ENCODE data around the gene LRRC25. TPM values are rescaled to one million over a fixed set of nuclear protein-coding genes. Genes with fewer than 3 reads are reported as not detected.

The LRRC25 gene
- total RNA-seq (2012; rRNA removed) (not detected in 2 replicates), polyA plus RNA-seq (2012; rRNA removed) (0.03 TPM in 1 of 2 replicates, not detected in the other), Bru-seq, nascent RNA (percentile 13 among the genes with signal in this experiment), BruChase-seq, experiment 1, labeled RNA remaining after a 6-hour chase (percentile 26 among the genes with signal in this experiment), BruChase-seq, experiment 2, labeled RNA remaining after a 2-hour chase (percentile 10 among the genes with signal in this experiment)
- 0.08 and 0.09 TPM in 2 replicates for polyA plus RNA-seq (2012; cell fraction: cytosol; rRNA removed)
- polyA plus RNA-seq (2012; cell fraction: nucleus; rRNA removed; ENCODE audit: low replicate concordance), result 0.08 TPM in 1 of 2 replicates, not detected in the other
- long read RNA-seq, result 0 reads

DNA sequence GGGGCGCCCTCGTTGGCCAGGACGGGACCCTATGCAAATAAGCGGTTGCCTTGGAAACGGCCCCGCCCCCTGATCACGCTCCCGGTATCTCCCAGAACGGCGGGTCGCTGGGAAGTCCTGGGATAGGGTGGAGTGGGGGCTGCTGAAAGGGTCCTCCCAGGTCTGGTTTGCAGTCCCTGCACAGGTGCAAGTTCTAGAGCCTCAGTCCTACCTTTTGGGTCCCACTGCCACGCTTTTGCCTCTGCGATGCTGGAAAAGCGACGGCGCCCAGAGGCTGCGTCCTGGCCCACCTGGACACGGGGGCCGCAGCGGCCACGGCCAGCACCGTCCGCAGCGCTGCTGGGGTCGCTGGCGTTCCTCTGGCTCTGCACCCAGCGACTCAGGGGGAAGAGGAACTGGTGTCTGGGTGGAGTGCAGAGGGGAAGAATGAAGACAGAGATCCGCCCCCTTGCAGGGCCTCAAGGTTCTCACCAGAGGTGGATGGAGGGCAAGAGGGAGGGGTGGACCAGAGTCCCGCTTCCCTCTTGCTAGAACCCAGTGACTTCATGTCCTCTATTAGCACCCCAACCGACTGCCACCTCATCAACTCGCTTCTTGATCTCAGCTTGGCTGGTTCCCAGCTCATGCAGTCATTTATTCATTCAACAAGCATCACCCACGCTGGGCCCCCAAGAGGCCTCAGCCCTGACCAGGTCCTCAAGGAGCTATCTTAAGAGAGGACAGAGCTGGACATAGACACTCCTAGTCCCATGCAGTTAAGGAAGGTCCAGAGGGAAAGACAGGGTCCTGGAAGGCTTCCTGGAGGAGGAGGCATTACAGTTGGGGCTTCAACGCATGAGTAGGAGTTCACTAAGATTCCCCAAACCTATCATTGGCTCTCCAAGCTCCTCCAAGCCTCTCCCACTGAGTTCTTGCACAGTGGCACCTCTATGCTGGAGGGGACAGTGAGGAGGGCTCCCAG is at the start of gene LRRC25:
Gene LRRC25 (minus strand): TSS at position 381 of the 961 bp plus-strand sequence. CDS start 659 bp downstream, outside the sequence.
- Histone ChIP-seq H3K27ac (ENCODE audit: insufficient read depth, low read length) (peak within 1 kb of the TSS; percentile 16; the same call in 1 of the 2 replicates), H2BK15ac (ENCODE audit: low read depth, low read length) (peak within 1 kb of the TSS; percentile 81; the same call in 1 of the 3 replicates), H3K36me3 (ENCODE audit: control insufficient read depth, insufficient read depth, low read length) (no peaks in the 10 kb centered on the region), H3K9ac (ENCODE audit: low read depth, low read length) (no peak within 1 kb of the TSS), H3K27me3 (ENCODE audit: control insufficient read depth, insufficient read depth, low read length) (no peaks in the 10 kb centered on the region), H3K4me2 (ENCODE audit: low read depth, low read length) (no peak within 1 kb of the TSS), H3K18ac (ENCODE audit: low read depth, low read length) (no peak within 1 kb of the TSS; the same call in 1 of the 2 replicates), H3K4ac (ENCODE audit: low read depth, low read length) (peak within 1 kb of the TSS; percentile 55), H2BK5ac (ENCODE audit: low read depth, low read length, poor library complexity, severe bottlenecking) (peak within 1 kb of the TSS; percentile 18), H3K4me3 (ENCODE audit: insufficient read depth, low read depth, low read length) (no peak within 1 kb of the TSS), H2AFZ (replicated peaks; ENCODE audit: low read length, poor library complexity) (peak within 1 kb of the TSS; percentile 47), H3K14ac (replicated peaks; ENCODE audit: low read depth, low read length) (peak within 1 kb of the TSS; percentile 36; the same call in 1 of the 2 replicates), H4K20me1 (ENCODE audit: insufficient read depth, low read length) (no peaks in the 10 kb centered on the region), H3K9me1 (ENCODE audit: insufficient read depth, low read length) (peaks cover 6% of the 10 kb centered on the region; the same call in 1 of the 2 replicates), H3K79me1 (ENCODE audit: low read depth in 1 of 2, low read length in 2 of 2) (no peaks in the 10 kb centered on the region), H4K8ac (ENCODE audit: low read depth in 2 of 2, low read length in 2 of 2) (peak within 1 kb of the TSS in 1 of 2 experiments; percentile 67; a peak in 1 of 4 replicates), H3K9me3 (ENCODE audit: control insufficient read depth, insufficient read depth, low read length) (no peaks in the 10 kb centered on the region), H2BK20ac (ENCODE audit: low read depth, low read length) (peak within 1 kb of the TSS; percentile 76), H3K56ac (ENCODE audit: extremely low read depth, insufficient read depth, low read length) (no peak within 1 kb of the TSS; the same call in 1 of the 2 replicates), H2AK5ac (ENCODE audit: low read depth, low read length) (peak within 1 kb of the TSS; percentile 84), H3K23ac (ENCODE audit: low read depth, low read length) (no peak within 1 kb of the TSS), H3K4me1 (ENCODE audit: control insufficient read depth, insufficient read depth, low read length) (peaks cover 22% of the 10 kb centered on the region), H4K5ac (ENCODE audit: low read depth, low read length) (peak within 1 kb of the TSS; percentile 12), H2AK9ac (replicated peaks; ENCODE audit: low read depth, low read length, poor library complexity) (peak within 1 kb of the TSS; percentile 52), H4K91ac (ENCODE audit: insufficient read depth, low read depth, low read length) (peak within 1 kb of the TSS; percentile 68), H2BK120ac (ENCODE audit: low read depth, low read length) (peak within 1 kb of the TSS; percentile 42)
- in situ Hi-C loops (cut with MboI; ENCODE audit: low sequenced_read_pairs), result no loop called here
- ATAC-seq (ENCODE audit: low read depth) (no peak), DNase-seq (no peak)
- dilution Hi-C loops (cut with HindIII; ENCODE audit: low sequenced_read_pairs, unreplicated experiment), result no loop called here
- CTCF ChIA-PET, result interaction anchor here (1.0 to 1.5 kb wide), 2 partner anchors 8 to 12 kb away, joined by 3 to 4 read pairs; no protein-coding TSS in a partner anchor
- BruUV-seq (replicated peaks), result no TSS peak
- WGBS, 2 experiments (ENCODE audit: extremely low coverage in 2 of 2, insufficient read length in 1 of 2), result 26% methylated on average over 12 of the region's 33 CpGs; no CpG with 5 or more reads in 1 of the 2 experiments
- POLR2A ChIA-PET (ENCODE audit: unreplicated experiment), result no interaction called here
- TF ChIP-seq CHD1 (IDR thresholded peaks at IDR 0.05; ENCODE audit: low read depth, low read length) (no peak), BHLHE40 (IDR thresholded peaks at IDR 0.05; ENCODE audit: low read depth, low read length) (no peak), FOS (IDR thresholded peaks at IDR 0.05; ENCODE audit: low read depth, low read length) (no peak)
- intact Hi-C loops (cut with micrococcal nuclease), result no loop called here
